HepG2 (cell line): ENCODE results near the gene GAPDH. TPM values are rescaled to one million over a fixed set of nuclear protein-coding genes. Genes with fewer than 3 reads are reported as not detected.

ENCODE experiments used
- EEA1 ChIP-seq: sonication (generic); formaldehyde crosslinking; IDR thresholded peaks from 2 replicates; pipeline ENCODE4 v1.5.1; 2020; ENCODE audit warnings: mild to moderate bottlenecking, missing genetic modification reagents, borderline replicate concordance
- ESRRA ChIP-seq: sonication (generic); formaldehyde crosslinking; IDR thresholded peaks from 2 replicates; pipeline ENCODE4 v1.5.1; 2020; ENCODE audit warnings: mild to moderate bottlenecking, low read depth, missing genetic modification reagents
- FOXC1 ChIP-seq: sonication (generic); formaldehyde crosslinking; IDR thresholded peaks from 2 replicates; pipeline ENCODE4 v1.8.0; 2022; ENCODE audit warnings: mild to moderate bottlenecking, missing genetic modification reagents, borderline replicate concordance
- GATA4 ChIP-seq: sonication (generic); IDR thresholded peaks from 2 replicates; pipeline ENCODE4 v1.6.1; 2016; ENCODE audit warnings: antibody characterized with exemption, low read depth, borderline replicate concordance
- PCBP1 ChIP-seq: fragments of 200-400 bp; formaldehyde crosslinking; IDR thresholded peaks from 2 replicates; pipeline ENCODE4 v1.6.1; 2017; ENCODE audit warnings: mild to moderate bottlenecking, low read depth, low read length, borderline replicate concordance
- PLRG1 ChIP-seq: fragments of 450-650 bp; conservative IDR thresholded peaks from 2 replicates; pipeline ENCODE4 v1.6.1; 2016
- RBM39 ChIP-seq: fragments of 200-400 bp; formaldehyde crosslinking; IDR thresholded peaks from one replicate; pipeline ENCODE4 v1.6.1; 2018; ENCODE audit warnings: antibody characterized with exemption, mild to moderate bottlenecking, low read depth, low read length; ENCODE audit not compliant: poor library complexity, severe bottlenecking
- SIX1 ChIP-seq: sonication (generic); formaldehyde crosslinking; IDR thresholded peaks from 2 replicates; pipeline ENCODE4 v1.4.0; 2020; ENCODE audit warnings: missing genetic modification reagents, borderline replicate concordance
- SSRP1 ChIP-seq: IDR thresholded peaks from 2 replicates; pipeline ENCODE4 v1.6.1; 2016; ENCODE audit warnings: control low read depth
- ZNF205 ChIP-seq: IDR thresholded peaks from 2 replicates; pipeline ENCODE4 v1.6.1; 2018; ENCODE audit warnings: missing biosample characterization, missing genetic modification reagents
- ZNF451 ChIP-seq: sonication (generic); formaldehyde crosslinking; IDR thresholded peaks from 2 replicates; pipeline ENCODE4 v1.5.0; 2020; ENCODE audit warnings: mild to moderate bottlenecking, missing genetic modification reagents
- ZNF549 ChIP-seq: sonication (generic); formaldehyde crosslinking; IDR thresholded peaks from 2 replicates; pipeline ENCODE4 v1.5.0; 2020; ENCODE audit warnings: missing genetic modification reagents
- ZNF629 ChIP-seq: sonication (generic); formaldehyde crosslinking; conservative IDR thresholded peaks from 2 replicates; pipeline ENCODE4 v1.5.0; 2020; ENCODE audit warnings: missing genetic modification reagents
- ZNF709 ChIP-seq: sonication (generic); formaldehyde crosslinking; IDR thresholded peaks from 2 replicates; pipeline ENCODE4 v1.5.0; 2020; ENCODE audit warnings: mild to moderate bottlenecking, missing genetic modification reagents
- polyA plus RNA-seq, 8 experiments: library from polyadenylated mRNA; depleted of rRNA in 3 of 8; stranded (reverse) in 7 of 8; unstranded in 1 of 8; fragments of >200 nt; fragmentation: Illumina TruSeq in 4 of 8; extraction: Trizol in 4 of 8; gene quantifications; 2 replicates each; pipeline versions ENCODE4 v1.2.1 to v1.2.3, GENCODE V29; 2011 to 2016; ENCODE audit warnings: low read depth in 4 of 8, missing spikeins in 1 of 8, mixed read lengths in 1 of 8; ENCODE audit not compliant: insufficient read depth in 1 of 8
- total RNA-seq, 5 experiments: library from RNA; depleted of rRNA; stranded (reverse); fragments of >200 nt; fragmentation: Illumina TruSeq; extraction: Trizol; gene quantifications; 2 replicates each; pipeline ENCODE4 v1.2.3, GENCODE V29; 2016; ENCODE audit warnings: low read depth in 1 of 5
- TF ChIP-seq, protein P1 (sequence below): sonication (generic); formaldehyde crosslinking; IDR thresholded peaks from 2 replicates; pipeline ENCODE4 v1.8.1; 2022; ENCODE audit warnings: low read depth, mild to moderate bottlenecking, missing genetic modification reagents
- TF ChIP-seq, protein P2 (sequence below): sonication (generic); formaldehyde crosslinking; IDR thresholded peaks from 2 replicates; pipeline ENCODE4 v1.4.0; 2020; ENCODE audit warnings: missing genetic modification reagents
- TF ChIP-seq, protein P3 (sequence below): sonication (generic); formaldehyde crosslinking; IDR thresholded peaks from 2 replicates; pipeline ENCODE4 v1.5.0; 2020; ENCODE audit warnings: missing genetic modification reagents, mild to moderate bottlenecking, borderline replicate concordance
- TF ChIP-seq, protein P4 (sequence below): sonication (generic); formaldehyde crosslinking; IDR thresholded peaks from 2 replicates; pipeline ENCODE4 v1.4.0; 2020; ENCODE audit warnings: mild to moderate bottlenecking, missing genetic modification reagents
- TF ChIP-seq, protein P5 (sequence below): sonication (generic); formaldehyde crosslinking; IDR thresholded peaks from 2 replicates; pipeline ENCODE4 v1.4.0; 2020; ENCODE audit warnings: missing genetic modification reagents

GAPDH gene
- total and polyA plus RNA-seq, 2 of the 13 experiments (the other 11 are each of a cell fraction or from before 2014, with no cell fraction given) = 3,038 to 12,722 TPM

DNA sequence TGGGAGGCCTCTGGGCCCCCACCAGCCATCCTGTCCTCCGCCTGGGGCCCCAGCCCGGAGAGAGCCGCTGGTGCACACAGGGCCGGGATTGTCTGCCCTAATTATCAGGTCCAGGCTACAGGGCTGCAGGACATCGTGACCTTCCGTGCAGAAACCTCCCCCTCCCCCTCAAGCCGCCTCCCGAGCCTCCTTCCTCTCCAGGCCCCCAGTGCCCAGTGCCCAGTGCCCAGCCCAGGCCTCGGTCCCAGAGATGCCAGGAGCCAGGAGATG is 729 bp upstream of the GAPDH start (continued):
- TF ChIP-seq, protein P1, sequence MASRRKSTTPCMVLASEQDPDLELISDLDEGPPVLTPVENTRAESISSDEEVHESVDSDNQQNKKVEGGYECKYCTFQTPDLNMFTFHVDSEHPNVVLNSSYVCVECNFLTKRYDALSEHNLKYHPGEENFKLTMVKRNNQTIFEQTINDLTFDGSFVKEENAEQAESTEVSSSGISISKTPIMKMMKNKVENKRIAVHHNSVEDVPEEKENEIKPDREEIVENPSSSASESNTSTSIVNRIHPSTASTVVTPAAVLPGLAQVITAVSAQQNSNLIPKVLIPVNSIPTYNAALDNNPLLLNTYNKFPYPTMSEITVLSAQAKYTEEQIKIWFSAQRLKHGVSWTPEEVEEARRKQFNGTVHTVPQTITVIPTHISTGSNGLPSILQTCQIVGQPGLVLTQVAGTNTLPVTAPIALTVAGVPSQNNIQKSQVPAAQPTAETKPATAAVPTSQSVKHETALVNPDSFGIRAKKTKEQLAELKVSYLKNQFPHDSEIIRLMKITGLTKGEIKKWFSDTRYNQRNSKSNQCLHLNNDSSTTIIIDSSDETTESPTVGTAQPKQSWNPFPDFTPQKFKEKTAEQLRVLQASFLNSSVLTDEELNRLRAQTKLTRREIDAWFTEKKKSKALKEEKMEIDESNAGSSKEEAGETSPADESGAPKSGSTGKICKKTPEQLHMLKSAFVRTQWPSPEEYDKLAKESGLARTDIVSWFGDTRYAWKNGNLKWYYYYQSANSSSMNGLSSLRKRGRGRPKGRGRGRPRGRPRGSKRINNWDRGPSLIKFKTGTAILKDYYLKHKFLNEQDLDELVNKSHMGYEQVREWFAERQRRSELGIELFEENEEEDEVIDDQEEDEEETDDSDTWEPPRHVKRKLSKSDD (CRISPR knock-in tag) = no peak
- no peak for TF ChIP-seq SSRP1 (CRISPR knock-in tag)
- peak; percentile 75 for TF ChIP-seq ESRRA (CRISPR knock-in tag)
- TF ChIP-seq ZNF205 = no peak
- TF ChIP-seq ZNF709 (CRISPR knock-in tag) = 0 out of 2 replicates have a peak, but pooled peaks have one; percentile 15
- TF ChIP-seq, protein P2, sequence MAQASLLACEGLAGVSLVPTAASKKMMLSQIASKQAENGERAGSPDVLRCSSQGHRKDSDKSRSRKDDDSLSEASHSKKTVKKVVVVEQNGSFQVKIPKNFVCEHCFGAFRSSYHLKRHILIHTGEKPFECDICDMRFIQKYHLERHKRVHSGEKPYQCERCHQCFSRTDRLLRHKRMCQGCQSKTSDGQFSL (CRISPR knock-in tag) = 0 out of 2 replicates have a peak, but pooled peaks have one; percentile 38
- TF ChIP-seq SIX1 (CRISPR knock-in tag) = no peak
- TF ChIP-seq, protein P3, sequence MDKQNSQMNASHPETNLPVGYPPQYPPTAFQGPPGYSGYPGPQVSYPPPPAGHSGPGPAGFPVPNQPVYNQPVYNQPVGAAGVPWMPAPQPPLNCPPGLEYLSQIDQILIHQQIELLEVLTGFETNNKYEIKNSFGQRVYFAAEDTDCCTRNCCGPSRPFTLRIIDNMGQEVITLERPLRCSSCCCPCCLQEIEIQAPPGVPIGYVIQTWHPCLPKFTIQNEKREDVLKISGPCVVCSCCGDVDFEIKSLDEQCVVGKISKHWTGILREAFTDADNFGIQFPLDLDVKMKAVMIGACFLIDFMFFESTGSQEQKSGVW (CRISPR knock-in tag) = no peak
- TF ChIP-seq ZNF629 = no peak
- no peak for TF ChIP-seq RBM39
- no peak for TF ChIP-seq FOXC1 (CRISPR knock-in tag)
- 0 out of 2 replicates have a peak, but pooled peaks have one; percentile 14 for TF ChIP-seq GATA4
- TF ChIP-seq ZNF549 = no peak
- peak; percentile 88 for TF ChIP-seq PCBP1
- TF ChIP-seq, protein P4, sequence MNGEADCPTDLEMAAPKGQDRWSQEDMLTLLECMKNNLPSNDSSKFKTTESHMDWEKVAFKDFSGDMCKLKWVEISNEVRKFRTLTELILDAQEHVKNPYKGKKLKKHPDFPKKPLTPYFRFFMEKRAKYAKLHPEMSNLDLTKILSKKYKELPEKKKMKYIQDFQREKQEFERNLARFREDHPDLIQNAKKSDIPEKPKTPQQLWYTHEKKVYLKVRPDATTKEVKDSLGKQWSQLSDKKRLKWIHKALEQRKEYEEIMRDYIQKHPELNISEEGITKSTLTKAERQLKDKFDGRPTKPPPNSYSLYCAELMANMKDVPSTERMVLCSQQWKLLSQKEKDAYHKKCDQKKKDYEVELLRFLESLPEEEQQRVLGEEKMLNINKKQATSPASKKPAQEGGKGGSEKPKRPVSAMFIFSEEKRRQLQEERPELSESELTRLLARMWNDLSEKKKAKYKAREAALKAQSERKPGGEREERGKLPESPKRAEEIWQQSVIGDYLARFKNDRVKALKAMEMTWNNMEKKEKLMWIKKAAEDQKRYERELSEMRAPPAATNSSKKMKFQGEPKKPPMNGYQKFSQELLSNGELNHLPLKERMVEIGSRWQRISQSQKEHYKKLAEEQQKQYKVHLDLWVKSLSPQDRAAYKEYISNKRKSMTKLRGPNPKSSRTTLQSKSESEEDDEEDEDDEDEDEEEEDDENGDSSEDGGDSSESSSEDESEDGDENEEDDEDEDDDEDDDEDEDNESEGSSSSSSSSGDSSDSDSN (CRISPR knock-in tag) = 0 out of 2 replicates have a peak, but pooled peaks have one; percentile 20
- peak; percentile 69; the same call in 1 of the 2 replicates for TF ChIP-seq ZNF451 (CRISPR knock-in tag)
- no peak for TF ChIP-seq PLRG1
- 0 out of 2 replicates have a peak, but pooled peaks have one; percentile 23 for TF ChIP-seq EEA1 (CRISPR knock-in tag)
- TF ChIP-seq, protein P5, sequence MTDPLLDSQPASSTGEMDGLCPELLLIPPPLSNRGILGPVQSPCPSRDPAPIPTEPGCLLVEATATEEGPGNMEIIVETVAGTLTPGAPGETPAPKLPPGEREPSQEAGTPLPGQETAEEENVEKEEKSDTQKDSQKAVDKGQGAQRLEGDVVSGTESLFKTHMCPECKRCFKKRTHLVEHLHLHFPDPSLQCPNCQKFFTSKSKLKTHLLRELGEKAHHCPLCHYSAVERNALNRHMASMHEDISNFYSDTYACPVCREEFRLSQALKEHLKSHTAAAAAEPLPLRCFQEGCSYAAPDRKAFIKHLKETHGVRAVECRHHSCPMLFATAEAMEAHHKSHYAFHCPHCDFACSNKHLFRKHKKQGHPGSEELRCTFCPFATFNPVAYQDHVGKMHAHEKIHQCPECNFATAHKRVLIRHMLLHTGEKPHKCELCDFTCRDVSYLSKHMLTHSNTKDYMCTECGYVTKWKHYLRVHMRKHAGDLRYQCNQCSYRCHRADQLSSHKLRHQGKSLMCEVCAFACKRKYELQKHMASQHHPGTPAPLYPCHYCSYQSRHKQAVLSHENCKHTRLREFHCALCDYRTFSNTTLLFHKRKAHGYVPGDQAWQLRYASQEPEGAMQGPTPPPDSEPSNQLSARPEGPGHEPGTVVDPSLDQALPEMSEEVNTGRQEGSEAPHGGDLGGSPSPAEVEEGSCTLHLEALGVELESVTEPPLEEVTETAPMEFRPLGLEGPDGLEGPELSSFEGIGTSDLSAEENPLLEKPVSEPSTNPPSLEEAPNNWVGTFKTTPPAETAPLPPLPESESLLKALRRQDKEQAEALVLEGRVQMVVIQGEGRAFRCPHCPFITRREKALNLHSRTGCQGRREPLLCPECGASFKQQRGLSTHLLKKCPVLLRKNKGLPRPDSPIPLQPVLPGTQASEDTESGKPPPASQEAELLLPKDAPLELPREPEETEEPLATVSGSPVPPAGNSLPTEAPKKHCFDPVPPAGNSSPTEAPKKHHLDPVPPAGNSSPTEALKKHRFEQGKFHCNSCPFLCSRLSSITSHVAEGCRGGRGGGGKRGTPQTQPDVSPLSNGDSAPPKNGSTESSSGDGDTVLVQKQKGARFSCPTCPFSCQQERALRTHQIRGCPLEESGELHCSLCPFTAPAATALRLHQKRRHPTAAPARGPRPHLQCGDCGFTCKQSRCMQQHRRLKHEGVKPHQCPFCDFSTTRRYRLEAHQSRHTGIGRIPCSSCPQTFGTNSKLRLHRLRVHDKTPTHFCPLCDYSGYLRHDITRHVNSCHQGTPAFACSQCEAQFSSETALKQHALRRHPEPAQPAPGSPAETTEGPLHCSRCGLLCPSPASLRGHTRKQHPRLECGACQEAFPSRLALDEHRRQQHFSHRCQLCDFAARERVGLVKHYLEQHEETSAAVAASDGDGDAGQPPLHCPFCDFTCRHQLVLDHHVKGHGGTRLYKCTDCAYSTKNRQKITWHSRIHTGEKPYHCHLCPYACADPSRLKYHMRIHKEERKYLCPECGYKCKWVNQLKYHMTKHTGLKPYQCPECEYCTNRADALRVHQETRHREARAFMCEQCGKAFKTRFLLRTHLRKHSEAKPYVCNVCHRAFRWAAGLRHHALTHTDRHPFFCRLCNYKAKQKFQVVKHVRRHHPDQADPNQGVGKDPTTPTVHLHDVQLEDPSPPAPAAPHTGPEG (CRISPR knock-in tag) = no peak
